Posterior cingulate gyrus (tissue), 11 donors: ENCODE results near the gene F2RL1.
"Not testable (repeated sequence)": the region's sequence is repeated elsewhere in the genome, so short reads cannot be mapped to it uniquely, and the experiment has no call there.

Experiments
- DNase-seq, 10 donors: peaks; one replicate each; pipeline versions ENCODE4 v3.0.0 to v3.0.0-alpha.2; 2020 to 2021; ENCODE audit warnings: mixed read lengths in 3 of 10
- intact Hi-C: fragments of 100-400 bp; cut with DNase I; formaldehyde crosslinking; loops from one replicate; pipeline ENCODE4 v1.15.1; 2023

F2RL1 gene

GRCh38 chr5:76849419-76850291 is 30.8 kb downstream of the F2RL1 start, which contains the start of gene S100Z:
S100Z (plus strand) TSS chr5:76850014; CDS start chr5:76875360, 25,346 bp downstream.
- no peak for DNase-seq

DNA sequence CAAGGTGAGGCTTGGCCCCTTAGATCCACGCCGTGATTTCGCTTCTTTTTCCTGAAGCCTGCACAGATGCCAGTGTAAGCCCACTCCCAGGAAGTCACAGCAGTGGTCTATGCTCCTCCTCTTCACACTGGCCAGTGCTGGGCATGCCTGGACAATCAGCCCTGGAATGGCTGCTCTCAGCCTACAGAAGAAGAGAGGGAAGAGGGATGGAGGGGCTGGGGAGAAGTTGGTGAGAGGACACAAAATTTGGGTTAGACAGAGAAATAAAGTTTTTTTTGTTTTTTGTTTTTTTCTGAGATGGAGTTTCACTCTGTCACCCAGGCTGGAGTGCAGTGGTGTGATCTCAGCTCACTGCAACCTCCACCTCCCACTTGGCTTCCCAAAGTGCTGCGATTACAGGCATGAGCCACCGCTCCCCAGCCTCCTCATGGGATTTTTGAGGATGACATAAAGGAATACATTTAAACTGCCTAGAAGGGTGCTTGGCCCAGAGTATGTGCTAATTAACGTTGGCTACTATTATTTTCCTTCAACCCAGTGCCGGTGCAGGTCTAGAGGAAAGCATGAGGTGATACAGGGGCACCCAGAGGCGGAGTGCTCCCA is 31.8 kb downstream of the F2RL1 start:
- no peak for DNase-seq
- intact Hi-C loops: no loop called here

More at GRCh38 chr5:76849419-76850291, 30.8 kb downstream of the F2RL1 start, which contains the start of gene S100Z:
- intact Hi-C loops: no loop called here

DNA sequence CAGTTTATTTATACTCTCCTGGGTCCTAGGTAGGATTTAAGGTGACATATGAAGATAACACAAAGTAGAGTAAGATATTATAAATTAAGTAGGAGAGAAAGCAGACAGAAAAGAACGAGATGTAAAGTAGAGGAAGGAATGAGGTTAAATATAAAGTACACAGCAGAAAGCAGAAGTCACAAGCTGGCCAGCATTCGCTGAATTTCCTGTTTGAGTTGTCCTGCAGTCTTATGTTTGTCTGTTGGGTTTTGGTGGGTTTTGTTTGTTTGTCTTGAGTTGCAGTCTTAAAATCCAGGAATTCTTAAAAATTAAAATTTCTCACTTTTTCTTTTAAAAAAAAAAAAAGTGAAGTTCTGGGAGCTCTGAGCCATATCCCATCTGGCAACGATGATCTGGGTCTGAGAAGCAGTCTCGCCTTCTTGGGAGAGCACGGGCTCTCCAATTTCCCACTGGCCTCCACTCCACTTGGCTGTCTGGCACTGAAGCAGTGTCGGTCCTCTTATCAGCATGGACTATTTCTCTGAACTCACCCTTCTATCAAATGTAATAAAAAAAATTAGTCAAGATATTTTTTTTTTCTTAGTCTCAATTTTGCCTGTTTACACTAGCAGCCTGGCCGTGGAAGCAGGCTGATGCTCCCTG is 33.0 kb downstream of the F2RL1 start:
- intact Hi-C loops: no loop called here
- no peak for DNase-seq

GRCh38 chr5:76852772-76853171 is 33.9 kb downstream of the F2RL1 start:
- DNase-seq: no peak
- intact Hi-C loops: no loop called here

DNA sequence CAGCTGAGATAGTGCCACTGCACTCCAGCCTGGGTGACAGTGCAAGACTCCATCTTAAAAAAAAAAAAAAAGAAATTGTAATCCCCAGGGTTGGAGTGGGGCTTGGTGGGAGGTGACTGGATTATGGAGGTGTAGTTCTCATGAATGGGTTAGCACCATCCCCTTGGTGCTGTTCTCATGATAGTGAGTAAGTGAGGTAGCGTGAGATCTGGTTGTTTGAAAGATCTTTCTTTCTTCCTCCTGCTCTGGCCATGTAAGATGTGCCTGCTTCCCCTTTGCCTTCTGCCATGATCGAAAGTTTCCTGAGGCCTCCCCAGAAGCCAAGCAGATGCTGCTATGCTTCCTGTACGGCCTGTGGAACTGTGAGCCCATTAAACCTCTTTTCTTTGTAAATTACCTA is 34.9 kb downstream of the F2RL1 start:
- DNase-seq: not testable (repeated sequence)

GRCh38 chr5:76854644-76855043 is 35.8 kb downstream of the F2RL1 start:
- intact Hi-C loops: no loop called here
- no peak for DNase-seq

More for the DNA sequence above, 34.9 kb downstream of the F2RL1 start:
- intact Hi-C loops: not testable (repeated sequence)

- DNase-seq, intact Hi-C loops: not testable (repeated sequence)
Measured at GRCh38 chr5:76855501-76855900, 36.7 kb downstream of the F2RL1 start.

- intact Hi-C loops: no loop called here
- DNase-seq: no peak
Measured at GRCh38 chr5:76855961-76856360, 37.1 kb downstream of the F2RL1 start.

DNA sequence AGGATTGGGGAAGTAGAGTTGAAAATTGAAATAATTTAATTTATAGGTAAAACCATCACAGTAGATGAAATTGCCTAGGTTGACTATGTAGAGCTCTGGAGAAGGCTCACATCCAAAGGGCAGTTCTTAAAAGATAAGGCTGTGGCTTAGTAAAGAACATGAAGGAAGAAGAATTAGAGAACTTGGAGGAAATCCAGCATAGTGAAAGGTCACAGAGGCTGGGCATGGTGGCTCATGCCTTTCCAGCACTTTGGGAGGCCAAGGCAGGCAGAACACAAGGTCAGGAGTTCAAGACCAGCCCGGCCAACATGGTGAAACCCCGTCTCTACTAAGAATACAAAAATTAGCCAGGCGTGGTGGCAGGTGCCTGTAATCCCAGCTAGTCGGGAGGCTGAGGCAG is 38.0 kb downstream of the F2RL1 start:
- DNase-seq: not testable (repeated sequence)

GRCh38 chr5:76859591-76860247 is 40.9 kb downstream of the F2RL1 start:
- intact Hi-C loops: no loop called here
- no peak for DNase-seq

More for the DNA sequence above, 38.0 kb downstream of the F2RL1 start:
- intact Hi-C loops: not testable (repeated sequence)

GRCh38 chr5:76861612-76862011 is 42.8 kb downstream of the F2RL1 start:
- intact Hi-C loops: no loop called here
- DNase-seq: no peak

DNA sequence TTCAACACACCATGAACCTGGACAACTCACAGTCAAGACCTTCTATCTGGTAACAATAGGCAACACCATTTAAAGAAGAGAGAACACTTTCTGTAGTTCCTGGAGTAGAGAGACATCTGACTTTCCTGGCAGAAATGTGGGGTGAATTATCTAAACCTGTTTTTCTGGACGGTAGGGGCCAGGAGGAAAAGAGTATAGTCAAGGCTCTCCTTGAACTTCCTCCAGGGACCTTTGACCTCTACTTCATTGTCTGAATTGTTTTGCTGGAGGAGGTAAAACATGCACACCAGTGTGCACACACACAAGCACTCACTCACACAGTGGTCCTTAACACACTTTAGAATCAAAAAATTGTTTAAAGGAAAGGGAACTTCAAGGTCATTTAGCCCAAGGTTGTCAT is 44.2 kb downstream of the F2RL1 start:
- intact Hi-C loops: no loop called here

DNA sequence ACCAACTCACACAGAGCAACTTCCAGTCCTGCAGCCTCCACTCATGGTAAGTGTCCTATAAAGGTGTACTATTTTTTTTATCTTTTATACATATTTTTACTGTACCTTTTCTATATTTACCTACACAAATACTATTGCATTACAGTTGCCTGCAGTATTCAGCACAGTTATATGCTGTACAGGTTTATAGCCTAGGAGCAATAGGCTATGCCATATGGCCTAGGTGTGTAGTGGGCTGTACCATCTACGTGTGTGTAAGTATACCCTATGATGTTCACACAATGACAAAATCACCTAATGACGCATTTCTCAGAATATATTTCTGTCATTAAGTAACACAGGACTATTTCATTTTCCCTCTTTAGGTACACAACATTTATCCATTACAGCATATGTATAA is 47.7 kb downstream of the F2RL1 start:
- DNase-seq: no peak
- intact Hi-C loops: loop anchor here (5.0 kb wide), 2 partner anchors 211 to 626 kb away; partner anchors contain the start of gene WDR41

More for the DNA sequence above, 44.2 kb downstream of the F2RL1 start:
- no peak for DNase-seq

DNA sequence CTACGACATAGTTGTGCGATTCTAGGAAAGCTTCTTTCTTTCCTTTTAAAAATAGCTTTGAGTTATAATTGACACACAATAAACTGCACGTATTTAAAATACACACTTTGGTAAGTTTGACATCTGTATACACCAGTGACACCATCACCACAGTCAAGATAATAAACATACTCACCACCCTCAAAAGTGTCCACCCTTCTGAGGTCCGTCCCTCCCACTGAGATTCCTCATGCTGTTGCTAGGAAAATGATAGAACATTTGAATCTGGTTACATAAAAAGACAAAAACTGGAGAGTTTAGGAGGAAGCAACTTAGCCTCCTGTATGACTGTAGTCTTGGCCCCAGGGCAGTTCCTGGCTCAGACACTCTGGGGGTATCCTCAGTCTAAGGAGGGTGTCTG is 48.2 kb downstream of the F2RL1 start:
- DNase-seq: no peak
- intact Hi-C loops: loop anchor here (5.0 kb wide), 2 partner anchors 210 to 625 kb away; partner anchors contain the start of gene WDR41

- intact Hi-C loops: loop anchor here (2.0 to 5.0 kb wide), 3 partner anchors 149 to 624 kb away; partner anchors contain the start of gene WDR41
- DNase-seq: peak in 7 of 10 donors; percentile 23 to 82 (median 62)
Measured at GRCh38 chr5:76867827-76868693, 49.2 kb downstream of the F2RL1 start.

DNA sequence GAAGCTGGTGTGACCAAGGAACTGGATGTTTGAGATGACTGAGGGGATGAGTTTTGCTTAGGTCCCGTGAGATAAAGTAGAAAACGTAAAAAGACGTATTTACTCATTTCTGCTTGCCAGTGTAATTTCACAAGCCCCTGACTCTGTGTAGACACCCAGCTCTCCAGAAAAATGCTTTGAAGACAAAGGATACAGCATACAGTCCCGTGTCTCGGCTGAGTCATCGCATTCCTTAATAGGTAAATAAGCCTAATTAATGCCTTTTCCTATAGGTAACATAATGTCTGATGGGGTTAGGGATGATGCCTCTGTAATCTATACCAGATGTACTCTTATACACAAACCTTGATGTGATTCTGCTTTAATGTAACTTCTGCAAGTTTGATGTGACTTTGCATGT is 51.2 kb downstream of the F2RL1 start:
- intact Hi-C loops: no loop called here
- DNase-seq: no peak

GRCh38 chr5:76874088-76874581 is 55.3 kb downstream of the F2RL1 start:
- no peak for DNase-seq
- intact Hi-C loops: no loop called here
